Thyroid gland (tissue), 4 donors: Measurements from ENCODE around the gene TMC3.

Experiments
- POLR2A ChIP-seq, 2 donors: fragments of 450-650 bp; IDR thresholded peaks; one replicate each; pipeline ENCODE4 v1.6.1; 2017; ENCODE audit warnings: antibody characterized with exemption in 2 of 2, mild to moderate bottlenecking in 2 of 2, moderate library complexity in 1 of 2
- TF ChIP-seq, protein P1 (sequence below), 6 experiments: fragments of 200-600 bp in 3 of 6; fragments of 450-650 bp in 3 of 6; sonication (generic) in 3 of 6; IDR thresholded peaks; one replicate each; pipeline ENCODE4 v1.5.1; 2016 to 2019; ENCODE audit warnings: antibody characterized with exemption in 6 of 6, mild to moderate bottlenecking in 2 of 6, inconsistent platforms in 1 of 6, moderate library complexity in 1 of 6

DNA sequence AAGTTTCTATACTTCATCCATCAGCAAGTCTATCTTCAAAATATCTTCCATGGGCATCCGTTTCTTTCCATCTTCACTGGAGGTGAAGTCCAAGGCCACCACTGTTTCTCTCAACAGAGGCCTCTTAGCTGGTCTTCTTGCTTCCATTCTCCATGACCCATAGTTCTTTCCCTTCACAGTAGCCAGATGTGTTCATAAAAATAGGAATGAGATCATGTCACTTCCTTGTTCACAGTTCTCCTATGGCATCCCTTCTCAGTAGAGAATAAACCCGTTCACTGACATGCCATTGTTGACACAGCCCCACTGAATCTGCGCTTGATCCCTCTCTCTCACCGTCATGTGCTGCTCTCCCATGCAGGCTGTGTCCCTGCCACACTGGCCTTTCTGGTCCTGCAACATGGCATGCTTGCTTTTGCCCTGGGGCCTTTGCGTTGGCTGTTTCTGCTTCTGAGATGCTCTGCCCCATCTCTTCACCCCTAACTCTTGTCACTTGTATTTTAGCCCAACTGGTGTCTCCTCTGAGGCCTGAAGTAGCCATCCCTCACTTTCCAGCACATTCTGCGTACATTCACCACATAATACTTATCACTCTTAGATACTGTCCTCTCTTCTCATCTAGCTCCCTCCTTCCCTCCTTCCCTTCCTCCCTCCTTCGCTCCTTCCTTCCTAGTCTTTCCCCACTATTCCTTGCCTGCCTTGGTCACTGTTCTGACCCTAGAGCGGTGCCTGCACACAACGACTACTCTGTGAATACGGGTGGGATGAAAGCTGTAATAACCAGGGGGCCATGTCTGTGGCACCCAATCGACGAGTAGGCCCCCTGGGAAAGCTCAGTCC lies 92.0 kb downstream of the TMC3 start:
- TF ChIP-seq, protein P1, sequence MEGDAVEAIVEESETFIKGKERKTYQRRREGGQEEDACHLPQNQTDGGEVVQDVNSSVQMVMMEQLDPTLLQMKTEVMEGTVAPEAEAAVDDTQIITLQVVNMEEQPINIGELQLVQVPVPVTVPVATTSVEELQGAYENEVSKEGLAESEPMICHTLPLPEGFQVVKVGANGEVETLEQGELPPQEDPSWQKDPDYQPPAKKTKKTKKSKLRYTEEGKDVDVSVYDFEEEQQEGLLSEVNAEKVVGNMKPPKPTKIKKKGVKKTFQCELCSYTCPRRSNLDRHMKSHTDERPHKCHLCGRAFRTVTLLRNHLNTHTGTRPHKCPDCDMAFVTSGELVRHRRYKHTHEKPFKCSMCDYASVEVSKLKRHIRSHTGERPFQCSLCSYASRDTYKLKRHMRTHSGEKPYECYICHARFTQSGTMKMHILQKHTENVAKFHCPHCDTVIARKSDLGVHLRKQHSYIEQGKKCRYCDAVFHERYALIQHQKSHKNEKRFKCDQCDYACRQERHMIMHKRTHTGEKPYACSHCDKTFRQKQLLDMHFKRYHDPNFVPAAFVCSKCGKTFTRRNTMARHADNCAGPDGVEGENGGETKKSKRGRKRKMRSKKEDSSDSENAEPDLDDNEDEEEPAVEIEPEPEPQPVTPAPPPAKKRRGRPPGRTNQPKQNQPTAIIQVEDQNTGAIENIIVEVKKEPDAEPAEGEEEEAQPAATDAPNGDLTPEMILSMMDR (IDR thresholded peaks at IDR 0.05): no peak
- no peak for TF ChIP-seq POLR2A (IDR thresholded peaks at IDR 0.05)
